ENCODE results near the gene MYEOV. TPM values are rescaled to one million over a fixed set of nuclear protein-coding genes. Genes with fewer than 3 reads are reported as not detected.

Gene MYEOV
- polyA plus RNA-seq, 1 donor (not counting 4 experiments of a cell fraction or from before 2014, with no cell fraction given) = 1.4 TPM

- Histone ChIP-seq H3K36me3 (ENCODE audit: control insufficient read depth in 2 of 2, extremely low read depth in 1 of 2, insufficient read depth in 2 of 2, low read length in 2 of 2) (no peaks in the 10 kb centered on the region), H3K4me1 (ENCODE audit: control insufficient read depth, extremely low read depth, insufficient read depth, low read length) (peaks cover 9% of the 10 kb centered on the region), H4K20me1 (ENCODE audit: control insufficient read depth, extremely low read depth, insufficient read depth, low read length) (no peaks in the 10 kb centered on the region), H3K27ac (ENCODE audit: control insufficient read depth, insufficient read depth, low read length) (no peak overlapping the region), H3K4me2 (ENCODE audit: control insufficient read depth, extremely low read depth, insufficient read depth, low read depth, low read length) (no peak overlapping the region), H3K27me3 (ENCODE audit: control insufficient read depth, extremely low read depth, insufficient read depth, low read length) (no peaks in the 10 kb centered on the region), H3K79me2 (ENCODE audit: control insufficient read depth, insufficient read depth, low read length) (no peaks in the 10 kb centered on the region), H3K9ac (ENCODE audit: control insufficient read depth, extremely low read depth, insufficient read depth, low read length) (no peak overlapping the region), H2AFZ (ENCODE audit: control insufficient read depth, low read length) (no peak overlapping the region), H3K4me3 (ENCODE audit: control insufficient read depth in 2 of 3, extremely low read depth in 1 of 3, insufficient read depth in 2 of 3, low read depth in 1 of 3, low read length in 3 of 3) (no peak overlapping the region), H3K9me3 (ENCODE audit: control insufficient read depth, low read depth, low read length) (no peaks in the 10 kb centered on the region), H3K9me1 (ENCODE audit: control insufficient read depth, extremely low read depth, insufficient read depth, low read length) (no peaks in the 10 kb centered on the region)
- dilution Hi-C loops (cut with MboI; ENCODE audit: extremely low pct_ligation_motif_present, low sequenced_read_pairs) = no loop called here
- no peak for DNase-seq (ENCODE audit: low read depth, low spot score)
- TF ChIP-seq CTCF (optimal IDR thresholded peaks at IDR 0.05 in 1 of 3, IDR thresholded peaks at IDR 0.05 in 1 of 3, conservative IDR thresholded peaks at IDR 0.05 in 1 of 3; ENCODE audit: extremely low read depth in 1 of 3, insufficient read depth in 2 of 3, low read length in 3 of 3) (no peak), EZH2 (IDR thresholded peaks at IDR 0.05; ENCODE audit: low read length) (no peak)
- FAIRE-seq = no peak
These were observed 3.1 kb upstream of the MYEOV start for GRCh38 chr11:69290806-69291205.

- H2AFZ ChIP-seq (ENCODE audit: control insufficient read depth, low read length) = no peak overlapping the region
- no peaks in the 10 kb centered on the region for H3K9me1 ChIP-seq (ENCODE audit: control insufficient read depth, extremely low read depth, insufficient read depth, low read length)
- peaks cover 14% of the 10 kb centered on the region for H3K4me1 ChIP-seq (ENCODE audit: control insufficient read depth, extremely low read depth, insufficient read depth, low read length)
- dilution Hi-C loops (cut with MboI; ENCODE audit: extremely low pct_ligation_motif_present, low sequenced_read_pairs) = no loop called here
- TF ChIP-seq EZH2 (IDR thresholded peaks at IDR 0.05; ENCODE audit: low read length) (no peak), CTCF (optimal IDR thresholded peaks at IDR 0.05 in 1 of 3, IDR thresholded peaks at IDR 0.05 in 1 of 3, conservative IDR thresholded peaks at IDR 0.05 in 1 of 3; ENCODE audit: extremely low read depth in 1 of 3, insufficient read depth in 2 of 3, low read length in 3 of 3) (no peak)
- H3K27me3 ChIP-seq (ENCODE audit: control insufficient read depth, extremely low read depth, insufficient read depth, low read length) = no peaks in the 10 kb centered on the region
- no peaks in the 10 kb centered on the region for H4K20me1 ChIP-seq (ENCODE audit: control insufficient read depth, extremely low read depth, insufficient read depth, low read length)
- H3K36me3 ChIP-seq (ENCODE audit: control insufficient read depth in 2 of 2, extremely low read depth in 1 of 2, insufficient read depth in 2 of 2, low read length in 2 of 2) = no peaks in the 10 kb centered on the region
- H3K4me3 ChIP-seq (ENCODE audit: control insufficient read depth in 2 of 3, extremely low read depth in 1 of 3, insufficient read depth in 2 of 3, low read depth in 1 of 3, low read length in 3 of 3) = no peak overlapping the region
- no peak overlapping the region for H3K9ac ChIP-seq (ENCODE audit: control insufficient read depth, extremely low read depth, insufficient read depth, low read length)
- no peak for DNase-seq (ENCODE audit: low read depth, low spot score)
- no peaks in the 10 kb centered on the region for H3K79me2 ChIP-seq (ENCODE audit: control insufficient read depth, insufficient read depth, low read length)
- no peak for FAIRE-seq
- no peaks in the 10 kb centered on the region for H3K9me3 ChIP-seq (ENCODE audit: control insufficient read depth, low read depth, low read length)
- no peak overlapping the region for H3K27ac ChIP-seq (ENCODE audit: control insufficient read depth, insufficient read depth, low read length)
- no peak overlapping the region for H3K4me2 ChIP-seq (ENCODE audit: control insufficient read depth, extremely low read depth, insufficient read depth, low read depth, low read length)
These were observed 2.4 kb upstream of the MYEOV start for GRCh38 chr11:69291459-69292110.

All from keratinocyte (primary cell).